ENCODE data around the gene IZUMO1. TPM values are rescaled to one million over a fixed set of nuclear protein-coding genes. Genes with fewer than 3 reads are reported as not detected.

The IZUMO1 gene
- polyA plus RNA-seq, 1 donor from 2014 or later: not detected

GRCh38 chr19:48720613-48721296, 26.0 kb downstream of the IZUMO1 start:
- Histone ChIP-seq H3K4me2 (ENCODE audit: low read length) (no peak overlapping the region), H3K4me3 (ENCODE audit: low read length) (peak overlapping the region; percentile 70), H2AFZ (ENCODE audit: low read depth, low read length) (peak overlapping the region; percentile 71), H3K36me3 (ENCODE audit: insufficient read depth, low read length) (no peaks in the 10 kb centered on the region), H3K27me3 (ENCODE audit: insufficient read depth, low read depth, low read length) (no peaks in the 10 kb centered on the region), H4K20me1 (ENCODE audit: insufficient read depth) (no peaks in the 10 kb centered on the region), H3K9me2 (ENCODE audit: insufficient read depth, low read length) (no peaks in the 10 kb centered on the region), H3K9me3 (ENCODE audit: low read length) (no peaks in the 10 kb centered on the region), H3K27ac (ENCODE audit: low read length) (peak overlapping the region; percentile 61), H3K79me2 (replicated peaks; ENCODE audit: insufficient read depth, low read length) (no peaks in the 10 kb centered on the region), H3F3A (ENCODE audit: insufficient read depth, low read length, poor library complexity, severe bottlenecking) (no peaks in the 10 kb centered on the region), H3K9ac (ENCODE audit: low read length) (peak overlapping the region; percentile 67)
- TF ChIP-seq EZH2 (IDR thresholded peaks at IDR 0.05; ENCODE audit: borderline replicate concordance, insufficient read depth, low read length, poor library complexity, severe bottlenecking): no peak
- peak; percentile 35 for TF ChIP-seq POLR2AphosphoS5 (IDR thresholded peaks at IDR 0.05)
- TF ChIP-seq RAD21 (conservative IDR thresholded peaks at IDR 0.05): no peak
- no peak for TF ChIP-seq TAF1 (IDR thresholded peaks at IDR 0.05; ENCODE audit: low read depth)
- peak; percentile 51 for TF ChIP-seq EP300 (conservative IDR thresholded peaks at IDR 0.05; ENCODE audit: poor library complexity, severe bottlenecking)
- TF ChIP-seq, protein P1, sequence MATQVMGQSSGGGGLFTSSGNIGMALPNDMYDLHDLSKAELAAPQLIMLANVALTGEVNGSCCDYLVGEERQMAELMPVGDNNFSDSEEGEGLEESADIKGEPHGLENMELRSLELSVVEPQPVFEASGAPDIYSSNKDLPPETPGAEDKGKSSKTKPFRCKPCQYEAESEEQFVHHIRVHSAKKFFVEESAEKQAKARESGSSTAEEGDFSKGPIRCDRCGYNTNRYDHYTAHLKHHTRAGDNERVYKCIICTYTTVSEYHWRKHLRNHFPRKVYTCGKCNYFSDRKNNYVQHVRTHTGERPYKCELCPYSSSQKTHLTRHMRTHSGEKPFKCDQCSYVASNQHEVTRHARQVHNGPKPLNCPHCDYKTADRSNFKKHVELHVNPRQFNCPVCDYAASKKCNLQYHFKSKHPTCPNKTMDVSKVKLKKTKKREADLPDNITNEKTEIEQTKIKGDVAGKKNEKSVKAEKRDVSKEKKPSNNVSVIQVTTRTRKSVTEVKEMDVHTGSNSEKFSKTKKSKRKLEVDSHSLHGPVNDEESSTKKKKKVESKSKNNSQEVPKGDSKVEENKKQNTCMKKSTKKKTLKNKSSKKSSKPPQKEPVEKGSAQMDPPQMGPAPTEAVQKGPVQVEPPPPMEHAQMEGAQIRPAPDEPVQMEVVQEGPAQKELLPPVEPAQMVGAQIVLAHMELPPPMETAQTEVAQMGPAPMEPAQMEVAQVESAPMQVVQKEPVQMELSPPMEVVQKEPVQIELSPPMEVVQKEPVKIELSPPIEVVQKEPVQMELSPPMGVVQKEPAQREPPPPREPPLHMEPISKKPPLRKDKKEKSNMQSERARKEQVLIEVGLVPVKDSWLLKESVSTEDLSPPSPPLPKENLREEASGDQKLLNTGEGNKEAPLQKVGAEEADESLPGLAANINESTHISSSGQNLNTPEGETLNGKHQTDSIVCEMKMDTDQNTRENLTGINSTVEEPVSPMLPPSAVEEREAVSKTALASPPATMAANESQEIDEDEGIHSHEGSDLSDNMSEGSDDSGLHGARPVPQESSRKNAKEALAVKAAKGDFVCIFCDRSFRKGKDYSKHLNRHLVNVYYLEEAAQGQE (IDR thresholded peaks at IDR 0.05; ENCODE audit: borderline replicate concordance): no peak
- no peak for TF ChIP-seq SMC3 (conservative IDR thresholded peaks at IDR 0.05; ENCODE audit: poor library complexity)
- peak; percentile 96 for TF ChIP-seq MXI1 (conservative IDR thresholded peaks at IDR 0.05; ENCODE audit: poor library complexity, severe bottlenecking)
- peak; percentile 42 for TF ChIP-seq CTCF (IDR thresholded peaks at IDR 0.05; ENCODE audit: poor library complexity, severe bottlenecking)

DNA sequence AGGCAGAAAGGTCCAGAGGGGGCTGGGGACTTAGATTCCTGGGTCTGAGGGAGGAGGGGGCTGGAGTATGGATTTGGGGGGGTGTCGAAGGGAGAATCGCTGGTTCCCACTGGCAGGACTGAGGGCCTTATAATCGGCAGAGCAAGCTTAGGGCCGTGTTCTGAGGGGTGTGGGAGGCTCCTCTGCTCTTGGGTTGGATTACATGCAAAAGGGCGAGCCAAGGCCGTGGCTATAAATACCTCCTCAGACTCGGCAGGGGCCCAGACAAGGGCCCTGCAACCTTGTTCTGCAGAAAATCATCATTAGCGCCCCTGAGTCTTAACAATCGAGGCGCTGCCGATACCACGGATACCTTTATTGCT, 26.5 kb downstream of the IZUMO1 start:
- Histone ChIP-seq H2AFZ (ENCODE audit: low read depth, low read length) (no peak overlapping the region), H3K9me3 (ENCODE audit: low read length) (no peaks in the 10 kb centered on the region), H3K36me3 (ENCODE audit: insufficient read depth, low read length) (no peaks in the 10 kb centered on the region), H3K4me3 (ENCODE audit: low read length) (peak overlapping the region; percentile 70), H3K4me2 (ENCODE audit: low read length) (no peak overlapping the region), H3K27me3 (ENCODE audit: insufficient read depth, low read depth, low read length) (no peaks in the 10 kb centered on the region), H3K27ac (ENCODE audit: low read length) (no peak overlapping the region), H3K9ac (ENCODE audit: low read length) (no peak overlapping the region), H3K9me2 (ENCODE audit: insufficient read depth, low read length) (no peaks in the 10 kb centered on the region), H3F3A (ENCODE audit: insufficient read depth, low read length, poor library complexity, severe bottlenecking) (no peaks in the 10 kb centered on the region), H4K20me1 (ENCODE audit: insufficient read depth) (no peaks in the 10 kb centered on the region), H3K79me2 (replicated peaks; ENCODE audit: insufficient read depth, low read length) (no peaks in the 10 kb centered on the region)
- TF ChIP-seq POLR2AphosphoS5 (IDR thresholded peaks at IDR 0.05) (no peak), SMC3 (conservative IDR thresholded peaks at IDR 0.05; ENCODE audit: poor library complexity) (no peak), CTCF (IDR thresholded peaks at IDR 0.05; ENCODE audit: poor library complexity, severe bottlenecking) (no peak), RAD21 (conservative IDR thresholded peaks at IDR 0.05) (no peak), TAF1 (IDR thresholded peaks at IDR 0.05; ENCODE audit: low read depth) (no peak), EP300 (conservative IDR thresholded peaks at IDR 0.05; ENCODE audit: poor library complexity, severe bottlenecking) (no peak), MXI1 (conservative IDR thresholded peaks at IDR 0.05; ENCODE audit: poor library complexity, severe bottlenecking) (no peak), EZH2 (IDR thresholded peaks at IDR 0.05; ENCODE audit: borderline replicate concordance, insufficient read depth, low read length, poor library complexity, severe bottlenecking) (no peak)
- TF ChIP-seq, protein P1 (IDR thresholded peaks at IDR 0.05; ENCODE audit: borderline replicate concordance): no peak
